SK-N-MC (cell line): ENCODE measurements around the gene GNA15.

Source experiments
- EZH2 ChIP-seq: fragments of 200-600 bp; sonication (generic); IDR thresholded peaks from one replicate; pipeline ENCODE4 v1.6.1; 2017; ENCODE audit warnings: antibody characterized with exemption
- POLR2AphosphoS5 ChIP-seq: IDR thresholded peaks from 2 replicates; pipeline ENCODE4 v1.6.1; 2012; ENCODE audit warnings: mild to moderate bottlenecking, low read depth, low read length, borderline replicate concordance

GRCh38 chr19:3135961-3136683 is at the start of gene GNA15:
- TF ChIP-seq EZH2 (no peak), POLR2AphosphoS5 (no peak)
